Transverse colon (tissue), 4 donors: Measurements from ENCODE around the gene GARIN5B. TPM values are rescaled to one million over a fixed set of nuclear protein-coding genes. Genes with fewer than 3 reads are reported as not detected.
"Not testable (repeated sequence)": the region's sequence is repeated elsewhere in the genome, so short reads cannot be mapped to it uniquely, and the experiment has no call there.

Source experiments
- DNase-seq: peaks from one replicate; pipeline ENCODE4 v3.0.0-alpha.2; 2019
- H3K27ac ChIP-seq, 4 donors: fragments of 200-600 bp; sonication (generic); 2 replicates each; pipeline ENCODE4 v1.5.1; 2016 to 2018; ENCODE audit warnings: inconsistent platforms in 4 of 4
- H3K27me3 ChIP-seq: fragments of 200-600 bp; sonication (generic); 2 replicates; pipeline ENCODE4 v1.5.1; 2017; ENCODE audit warnings: inconsistent platforms
- H3K36me3 ChIP-seq, 4 donors: fragments of 200-600 bp; sonication (generic); 2 replicates each; pipeline ENCODE4 v1.5.1; 2017 to 2019; ENCODE audit warnings: inconsistent platforms in 4 of 4
- H3K4me1 ChIP-seq, 4 donors: fragments of 200-600 bp; sonication (generic); 2 replicates each; pipeline ENCODE4 v1.5.1; 2017 to 2020; ENCODE audit warnings: inconsistent platforms in 4 of 4
- H3K4me3 ChIP-seq, 4 donors: fragments of 200-600 bp; sonication (generic); 1 replicate in 1 of 4; 2 replicates in 3 of 4; pipeline versions ENCODE4 v1.5.1 to v1.6.1; 2017 to 2019; ENCODE audit warnings: inconsistent platforms in 4 of 4
- H3K9me3 ChIP-seq, 2 donors: fragments of 200-600 bp; sonication (generic); 2 replicates each; pipeline ENCODE4 v1.5.1; 2017 to 2019; ENCODE audit warnings: inconsistent platforms in 2 of 2
- EP300 ChIP-seq: sonication (generic); formaldehyde crosslinking; IDR thresholded peaks from one replicate; pipeline ENCODE4 v1.6.1; 2017; ENCODE audit warnings: antibody characterized with exemption, low read depth
- POLR2A ChIP-seq: fragments of 450-650 bp; IDR thresholded peaks from one replicate; pipeline ENCODE4 v1.6.1; 2016; ENCODE audit warnings: antibody characterized with exemption, mild to moderate bottlenecking, moderate library complexity
- POLR2AphosphoS5 ChIP-seq, 3 donors: sonication (generic); formaldehyde crosslinking; IDR thresholded peaks; one replicate each; pipeline ENCODE4 v1.6.1; 2016; ENCODE audit warnings: antibody characterized with exemption in 3 of 3
- WGBS, 2 donors: methylation state at CpG; one replicate each; pipeline ENCODE4 v1.1.5; 2018; ENCODE audit warnings: low coverage in 1 of 2; 5-methylcytosine and 5-hydroxymethylcytosine counted together
- in situ Hi-C, 4 donors: fragments of 200-750 bp; cut with MboI; loops; one replicate each; pipeline versions ENCODE4 v1.15.0 to v1.15.1; 2017; ENCODE audit warnings: low sequenced_read_pairs in 3 of 4, low pct_ligation_motif_present in 1 of 4, low pct_unique_long_range_greater_than_20kb in 1 of 4
- intact Hi-C: fragments of 100-400 bp; cut with DNase I; formaldehyde crosslinking; loops from one replicate; pipeline ENCODE4 v1.15.1; 2023; ENCODE audit warnings: low total_unique reads
- total RNA-seq, 4 donors: library from RNA; depleted of rRNA; stranded (reverse); fragments of >200 nt; gene quantifications; one replicate each; pipeline ENCODE4 v1.1.0, GENCODE V29; 2016
- TF ChIP-seq, protein P1 (sequence below), 5 experiments: fragments of 200-600 bp in 3 of 5; fragments of 450-650 bp in 2 of 5; sonication (generic) in 3 of 5; IDR thresholded peaks; 1 replicate in 2 of 5; 2 replicates in 3 of 5; pipeline ENCODE4 v1.5.1; 2016 to 2017; ENCODE audit warnings: antibody characterized with exemption in 5 of 5, inconsistent platforms in 3 of 5, mild to moderate bottlenecking in 2 of 5, moderate library complexity in 1 of 5

Gene GARIN5B
- total RNA-seq, 4 donors from 2014 or later: not detected

DNA sequence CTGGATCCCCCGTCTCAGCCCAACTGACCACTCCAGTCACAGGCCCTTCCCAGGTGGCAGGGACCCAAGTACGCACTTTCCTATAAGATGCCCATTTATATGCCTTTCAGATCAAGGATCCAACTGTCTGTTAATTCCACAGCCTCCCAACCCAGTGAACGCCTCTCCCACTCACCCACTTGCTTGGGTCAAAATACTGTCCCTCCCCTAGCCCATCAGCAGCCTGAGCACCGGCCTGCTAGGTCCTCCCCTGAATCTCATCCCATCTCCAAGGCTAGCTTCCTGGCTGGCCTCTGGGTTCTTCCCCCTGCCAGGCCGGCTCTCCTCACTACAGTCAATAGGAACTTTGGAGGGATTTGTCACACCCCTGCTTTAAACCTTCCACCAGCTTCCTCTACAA is 42.6 kb upstream of the GARIN5B start:
- Histone ChIP-seq H3K4me1 (peaks cover 0 to 27% (median 21%) of the 10 kb centered on the region in 4 donors), H3K4me3 (no peak overlapping the region), H3K36me3 (peaks cover 0 to 14% (median 0%) of the 10 kb centered on the region in 4 donors), H3K27ac (no peak overlapping the region), H3K27me3 (no peaks in the 10 kb centered on the region), H3K9me3 (no peaks in the 10 kb centered on the region)
- in situ Hi-C loops (loop anchor here in 2 of 4 donors (25.0 kb wide), 1 partner anchor 118 kb away; the partner anchor contains the start of genes BRSK1 (in 2 of the 2) and HSPBP1 (in 2 of the 2)), intact Hi-C loops (loop anchor here (2.0 kb wide), 1 partner anchor 65 kb away; no protein-coding TSS in a partner anchor)
- DNase-seq: no peak
- WGBS, 2 donors: 93 to 100% methylated on average over 1 to 5 of the region's 5 CpGs
- TF ChIP-seq POLR2AphosphoS5 (IDR thresholded peaks at IDR 0.05): no peak
- no peak for TF ChIP-seq POLR2A
- TF ChIP-seq, protein P1, sequence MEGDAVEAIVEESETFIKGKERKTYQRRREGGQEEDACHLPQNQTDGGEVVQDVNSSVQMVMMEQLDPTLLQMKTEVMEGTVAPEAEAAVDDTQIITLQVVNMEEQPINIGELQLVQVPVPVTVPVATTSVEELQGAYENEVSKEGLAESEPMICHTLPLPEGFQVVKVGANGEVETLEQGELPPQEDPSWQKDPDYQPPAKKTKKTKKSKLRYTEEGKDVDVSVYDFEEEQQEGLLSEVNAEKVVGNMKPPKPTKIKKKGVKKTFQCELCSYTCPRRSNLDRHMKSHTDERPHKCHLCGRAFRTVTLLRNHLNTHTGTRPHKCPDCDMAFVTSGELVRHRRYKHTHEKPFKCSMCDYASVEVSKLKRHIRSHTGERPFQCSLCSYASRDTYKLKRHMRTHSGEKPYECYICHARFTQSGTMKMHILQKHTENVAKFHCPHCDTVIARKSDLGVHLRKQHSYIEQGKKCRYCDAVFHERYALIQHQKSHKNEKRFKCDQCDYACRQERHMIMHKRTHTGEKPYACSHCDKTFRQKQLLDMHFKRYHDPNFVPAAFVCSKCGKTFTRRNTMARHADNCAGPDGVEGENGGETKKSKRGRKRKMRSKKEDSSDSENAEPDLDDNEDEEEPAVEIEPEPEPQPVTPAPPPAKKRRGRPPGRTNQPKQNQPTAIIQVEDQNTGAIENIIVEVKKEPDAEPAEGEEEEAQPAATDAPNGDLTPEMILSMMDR (IDR thresholded peaks at IDR 0.05): no peak
- no peak for TF ChIP-seq EP300

DNA sequence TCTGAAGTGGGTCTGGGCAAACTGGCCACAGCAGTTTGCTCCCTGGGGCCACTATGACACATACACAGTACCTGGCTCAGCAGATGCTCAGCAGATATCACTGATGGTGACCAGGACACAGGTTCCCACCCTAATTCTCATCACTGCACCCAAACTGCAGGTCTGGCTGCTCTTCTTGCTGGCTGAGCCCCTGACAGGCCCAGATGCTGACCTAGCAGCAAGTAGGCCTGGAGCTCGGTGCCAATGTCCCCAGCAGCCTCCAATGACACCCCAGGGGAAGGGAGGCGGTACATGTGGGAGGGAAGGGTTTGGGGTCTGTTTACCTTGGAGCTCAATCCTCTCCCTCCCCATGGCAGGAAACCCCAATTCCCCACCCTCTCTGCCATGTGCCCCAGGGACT is 39.4 kb upstream of the GARIN5B start:
- no peaks in the 10 kb centered on the region for H3K27me3 ChIP-seq
- no peak overlapping the region for H3K4me3 ChIP-seq
- intact Hi-C loops (no loop called here), in situ Hi-C loops (loop anchor here in 2 of 4 donors (25.0 kb wide), 1 partner anchor 115 kb away; the partner anchor contains the start of genes BRSK1 (in 2 of the 2) and HSPBP1 (in 2 of the 2))
- H3K4me1 ChIP-seq: peaks cover 0 to 20% (median 18%) of the 10 kb centered on the region in 4 donors
- no peak for DNase-seq
- H3K27ac ChIP-seq: no peak overlapping the region
- TF ChIP-seq EP300 (no peak), POLR2AphosphoS5 (IDR thresholded peaks at IDR 0.05) (no peak), POLR2A (no peak)
- TF ChIP-seq, protein P1 (IDR thresholded peaks at IDR 0.05): no peak
- H3K9me3 ChIP-seq: no peaks in the 10 kb centered on the region
- 90% methylated on average over 2 of the region's 2 CpGs; no CpG with 5 or more reads in 1 of the 2 donors for WGBS, 2 donors
- H3K36me3 ChIP-seq: peaks cover 0 to 18% (median 0%) of the 10 kb centered on the region in 4 donors

DNA sequence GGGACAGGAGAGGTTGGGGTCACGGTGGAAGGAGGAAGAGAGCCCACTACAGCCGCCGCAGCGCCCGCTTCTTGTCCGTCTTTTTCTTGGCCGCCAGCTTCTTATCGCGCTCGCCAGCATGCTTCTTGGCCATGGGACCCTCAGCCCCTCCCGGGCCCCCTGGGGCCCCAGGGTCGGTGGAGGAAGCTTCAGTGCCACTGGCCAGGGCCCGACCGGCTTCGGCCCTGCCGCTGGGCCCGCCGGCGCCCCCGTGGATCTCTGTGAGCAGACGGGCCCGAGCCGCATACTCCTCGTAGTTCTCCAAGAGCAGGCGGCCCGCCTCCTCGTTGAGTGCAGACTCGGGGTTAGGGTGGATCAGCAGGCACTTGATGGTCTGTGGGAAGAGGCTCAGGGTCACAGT is 38.3 kb upstream of the GARIN5B start:
- peaks cover 0 to 11% (median 9%) of the 10 kb centered on the region in 4 donors for H3K4me1 ChIP-seq
- H3K36me3 ChIP-seq: peaks cover 0 to 18% (median 0%) of the 10 kb centered on the region in 4 donors
- H3K4me3 ChIP-seq, H3K27ac ChIP-seq, H3K27me3 ChIP-seq, H3K9me3 ChIP-seq, DNase-seq, intact Hi-C loops: not testable (repeated sequence)
- WGBS, 2 donors: 91% methylated on average over 24 of the region's 28 CpGs; no CpG with 5 or more reads in 1 of the 2 donors
- in situ Hi-C loops: loop anchor here in 2 of 4 donors (25.0 kb wide), 1 partner anchor 114 kb away; the partner anchor contains the start of genes BRSK1 (in 2 of the 2) and HSPBP1 (in 2 of the 2)

DNA sequence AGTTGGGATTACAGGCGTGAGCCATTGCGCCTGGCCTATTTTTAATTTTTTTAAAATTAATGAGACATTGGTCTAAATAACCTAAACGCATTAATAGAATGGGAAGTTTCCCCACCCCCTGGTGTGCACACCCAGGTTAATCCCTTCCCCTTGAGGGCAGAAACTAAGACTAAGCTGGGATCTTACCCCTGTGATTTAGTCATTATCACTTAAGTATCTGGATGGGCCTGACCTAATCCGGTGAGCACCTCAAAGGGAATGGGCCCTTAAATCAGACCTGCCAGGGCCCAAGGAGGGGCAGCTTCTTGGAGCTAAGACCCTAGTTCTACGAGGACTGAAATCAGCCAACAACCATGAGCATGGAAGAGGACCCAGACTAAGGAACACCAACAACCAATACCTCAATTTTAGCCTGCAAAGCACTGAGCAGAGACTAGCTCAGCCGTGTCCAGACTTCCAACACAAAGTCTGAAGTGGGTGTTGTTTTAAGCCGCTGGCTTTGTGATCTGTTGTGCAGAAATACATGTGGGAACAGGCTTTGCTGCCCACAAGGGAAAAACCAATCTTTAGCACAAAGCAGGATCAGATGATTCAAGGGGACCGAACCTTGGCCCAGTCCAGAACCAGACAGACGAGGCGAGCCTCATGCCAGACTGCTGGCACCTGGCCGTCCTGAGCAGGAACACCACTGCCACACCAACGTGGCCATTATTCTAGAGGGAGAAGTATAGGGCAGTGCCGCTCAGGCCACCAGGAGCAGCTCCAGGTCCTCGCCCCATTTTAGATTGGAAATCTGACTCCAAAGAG is 37.4 kb upstream of the GARIN5B start:
- Histone ChIP-seq H3K27me3 (no peaks in the 10 kb centered on the region), H3K27ac (no peak overlapping the region), H3K36me3 (peaks cover 0 to 18% (median 0%) of the 10 kb centered on the region in 4 donors), H3K9me3 (no peaks in the 10 kb centered on the region), H3K4me3 (no peak overlapping the region), H3K4me1 (peaks cover 0 to 2% (median under 1%) of the 10 kb centered on the region in 4 donors)
- intact Hi-C loops: no loop called here
- 80 to 86% methylated on average over 2 to 14 of the region's 14 CpGs for WGBS, 2 donors
- TF ChIP-seq POLR2AphosphoS5 (IDR thresholded peaks at IDR 0.05): no peak
- no peak for TF ChIP-seq EP300
- no peak for TF ChIP-seq POLR2A
- TF ChIP-seq, protein P1 (IDR thresholded peaks at IDR 0.05): no peak
- in situ Hi-C loops: loop anchor here in 2 of 4 donors (25.0 kb wide), 1 partner anchor 113 kb away; the partner anchor contains the start of genes BRSK1 (in 2 of the 2) and HSPBP1 (in 2 of the 2)
- DNase-seq: no peak
